ENCODE results near the gene PLCL1. TPM values are rescaled to one million over a fixed set of nuclear protein-coding genes. Genes with fewer than 3 reads are reported as not detected.

The PLCL1 gene
- total RNA-seq, 1 donor from 2014 or later: 13.6 TPM

- H3K27me3 Mint-ChIP-seq (ENCODE audit: unreplicated experiment): peaks cover 6% of the 10 kb centered on the region
- no peaks in the 10 kb centered on the region for H3K9me3 Mint-ChIP-seq (ENCODE audit: unreplicated experiment)
- peak overlapping the region; percentile 93 for H3K4me3 Mint-ChIP-seq (ENCODE audit: unreplicated experiment)
- no peaks in the 10 kb centered on the region for H3K36me3 Mint-ChIP-seq (ENCODE audit: low read depth, unreplicated experiment)
- peak overlapping the region; percentile 48 for H3K27ac Mint-ChIP-seq (ENCODE audit: unreplicated experiment)
- no peak for TF ChIP-seq CTCF (IDR thresholded peaks at IDR 0.05; ENCODE audit: unreplicated experiment)
- DNase-seq (ENCODE audit: low spot score): peak; percentile 15
- peaks cover 38% of the 10 kb centered on the region for H3K4me1 Mint-ChIP-seq (ENCODE audit: unreplicated experiment)
Observed at GRCh38 chr2:197805715-197806633, 1.6 kb downstream of the PLCL1 start.

- Mint-ChIP-seq H3K4me1 (ENCODE audit: unreplicated experiment) (peaks cover 34% of the 10 kb centered on the region), H3K27ac (ENCODE audit: unreplicated experiment) (no peak overlapping the region), H3K27me3 (ENCODE audit: unreplicated experiment) (peaks cover 6% of the 10 kb centered on the region), H3K36me3 (ENCODE audit: low read depth, unreplicated experiment) (no peaks in the 10 kb centered on the region), H3K4me3 (ENCODE audit: unreplicated experiment) (no peak overlapping the region), H3K9me3 (ENCODE audit: unreplicated experiment) (no peaks in the 10 kb centered on the region)
- no peak for TF ChIP-seq CTCF (IDR thresholded peaks at IDR 0.05; ENCODE audit: unreplicated experiment)
- no peak for DNase-seq (ENCODE audit: low spot score)
Observed at GRCh38 chr2:197809064-197809463, 4.7 kb downstream of the PLCL1 start.

GRCh38 chr2:197810016-197810415 is 5.6 kb downstream of the PLCL1 start:
- TF ChIP-seq CTCF (IDR thresholded peaks at IDR 0.05; ENCODE audit: unreplicated experiment): no peak
- peaks cover 6% of the 10 kb centered on the region for H3K27me3 Mint-ChIP-seq (ENCODE audit: unreplicated experiment)
- H3K27ac Mint-ChIP-seq (ENCODE audit: unreplicated experiment): no peak overlapping the region
- no peak for DNase-seq (ENCODE audit: low spot score)
- H3K4me3 Mint-ChIP-seq (ENCODE audit: unreplicated experiment): no peak overlapping the region
- peaks cover 37% of the 10 kb centered on the region for H3K4me1 Mint-ChIP-seq (ENCODE audit: unreplicated experiment)
- H3K9me3 Mint-ChIP-seq (ENCODE audit: unreplicated experiment): no peaks in the 10 kb centered on the region
- H3K36me3 Mint-ChIP-seq (ENCODE audit: low read depth, unreplicated experiment): no peaks in the 10 kb centered on the region

- Mint-ChIP-seq H3K36me3 (ENCODE audit: low read depth, unreplicated experiment) (no peaks in the 10 kb centered on the region), H3K4me3 (ENCODE audit: unreplicated experiment) (no peak overlapping the region), H3K27ac (ENCODE audit: unreplicated experiment) (no peak overlapping the region), H3K4me1 (ENCODE audit: unreplicated experiment) (peaks cover 35% of the 10 kb centered on the region), H3K9me3 (ENCODE audit: unreplicated experiment) (no peaks in the 10 kb centered on the region), H3K27me3 (ENCODE audit: unreplicated experiment) (peaks cover 4% of the 10 kb centered on the region)
- TF ChIP-seq CTCF (IDR thresholded peaks at IDR 0.05; ENCODE audit: unreplicated experiment): no peak
- DNase-seq (ENCODE audit: low spot score): no peak
Observed at GRCh38 chr2:197810491-197810890, 6.1 kb downstream of the PLCL1 start.

- H3K27ac Mint-ChIP-seq (ENCODE audit: unreplicated experiment): no peak overlapping the region
- no peak for DNase-seq (ENCODE audit: low spot score)
- TF ChIP-seq CTCF (IDR thresholded peaks at IDR 0.05; ENCODE audit: unreplicated experiment): peak; percentile 71
- peaks cover 19% of the 10 kb centered on the region for H3K4me1 Mint-ChIP-seq (ENCODE audit: unreplicated experiment)
- no peak overlapping the region for H3K4me3 Mint-ChIP-seq (ENCODE audit: unreplicated experiment)
- H3K9me3 Mint-ChIP-seq (ENCODE audit: unreplicated experiment): no peaks in the 10 kb centered on the region
- H3K27me3 Mint-ChIP-seq (ENCODE audit: unreplicated experiment): no peaks in the 10 kb centered on the region
- no peaks in the 10 kb centered on the region for H3K36me3 Mint-ChIP-seq (ENCODE audit: low read depth, unreplicated experiment)
Observed at GRCh38 chr2:197813093-197813787, 8.8 kb downstream of the PLCL1 start.
